SH-SY5Y (cell line): ENCODE results near the gene ZDHHC14.

Experiments
- GATA2 ChIP-seq: IDR thresholded peaks from 2 replicates; pipeline ENCODE4 v1.6.1; 2011; ENCODE audit warnings: mild to moderate bottlenecking, low read depth, low read length
- GATA3 ChIP-seq: IDR thresholded peaks from 2 replicates; pipeline ENCODE4 v1.6.1; 2011; ENCODE audit warnings: low read depth, mild to moderate bottlenecking, low read length, moderate library complexity

DNA sequence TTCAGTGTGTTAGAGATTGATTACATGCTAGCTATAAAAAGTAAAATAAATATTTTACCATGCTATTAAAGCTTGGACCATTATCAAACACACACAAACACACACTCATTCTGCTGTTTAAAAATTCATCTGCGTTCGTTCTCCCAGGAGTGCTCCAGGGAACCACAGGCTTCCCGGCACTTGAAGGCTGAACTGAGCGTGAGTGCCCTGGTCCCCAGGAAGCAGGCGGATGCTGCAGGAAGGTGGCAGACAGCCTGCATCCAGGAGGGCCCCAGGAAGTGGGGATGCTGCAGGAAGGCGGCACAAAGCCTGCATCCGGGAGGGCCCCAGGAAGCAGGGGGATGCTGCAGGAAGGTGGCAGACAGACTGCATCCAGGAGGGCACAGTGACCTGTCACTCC lies 294.8 kb downstream of the ZDHHC14 start:
- TF ChIP-seq GATA2 (no peak), GATA3 (no peak)
